Trophoblast cell (in vitro differentiated cells and primary cell): ENCODE data around the gene ZNF778.
A peak's percentile ranks its signal among the peaks of the same experiment; 100 is the strongest.

ENCODE experiments used
- DNase-seq, 2 donors: peaks; one replicate each; pipeline ENCODE4 v3.0.0-alpha.2; 2016
- H2AFZ ChIP-seq: 2 replicates; pipeline ENCODE4 v1.6.1; 2013; ENCODE audit warnings: low read length, moderate library complexity, mild to moderate bottlenecking; ENCODE audit not compliant: insufficient read depth, poor library complexity
- H2AK5ac ChIP-seq: 2 replicates; pipeline ENCODE4 v1.6.1; 2013; ENCODE audit warnings: mild to moderate bottlenecking, low read length
- H2BK120ac ChIP-seq: 2 replicates; pipeline ENCODE4 v1.6.1; 2013; ENCODE audit warnings: low read length, mild to moderate bottlenecking, moderate library complexity; ENCODE audit not compliant: insufficient read depth, poor library complexity
- H2BK12ac ChIP-seq: 2 replicates; pipeline ENCODE4 v1.6.1; 2013; ENCODE audit warnings: mild to moderate bottlenecking, low read length, moderate library complexity
- H2BK5ac ChIP-seq: 2 replicates; pipeline ENCODE4 v1.6.1; 2013; ENCODE audit warnings: low read length, low read depth, moderate library complexity, mild to moderate bottlenecking; ENCODE audit not compliant: poor library complexity
- H3K14ac ChIP-seq: 2 replicates; pipeline ENCODE4 v1.6.1; 2013; ENCODE audit warnings: mild to moderate bottlenecking, low read length
- H3K18ac ChIP-seq: 2 replicates; pipeline ENCODE4 v1.6.1; 2013; ENCODE audit warnings: mild to moderate bottlenecking, low read length
- H3K23ac ChIP-seq: 2 replicates; pipeline ENCODE4 v1.6.1; 2013; ENCODE audit warnings: low read length
- H3K27ac ChIP-seq: 2 replicates; pipeline ENCODE4 v1.5.1; 2013; ENCODE audit warnings: low read depth, mild to moderate bottlenecking, inconsistent platforms, low read length, moderate library complexity
- H3K27me3 ChIP-seq: 2 replicates; pipeline ENCODE4 v1.6.1; 2013; ENCODE audit warnings: inconsistent platforms, mild to moderate bottlenecking, low read length, moderate library complexity; ENCODE audit not compliant: insufficient read depth
- H3K36me3 ChIP-seq, 2 experiments: 1 replicate in 1 of 2; 2 replicates in 1 of 2; pipeline ENCODE4 v1.6.1; 2013; ENCODE audit warnings: low read length in 2 of 2, mild to moderate bottlenecking in 2 of 2, moderate library complexity in 1 of 2; ENCODE audit not compliant: insufficient read depth in 2 of 2, control insufficient read depth in 1 of 2
- H3K4ac ChIP-seq: 2 replicates; pipeline ENCODE4 v1.6.1; 2013; ENCODE audit warnings: low read depth, mild to moderate bottlenecking, low read length, moderate library complexity
- H3K4me1 ChIP-seq, 2 experiments: 1 replicate in 1 of 2; 2 replicates in 1 of 2; pipeline ENCODE4 v1.6.1; 2013; ENCODE audit warnings: low read length in 2 of 2, mild to moderate bottlenecking in 2 of 2, moderate library complexity in 1 of 2; ENCODE audit not compliant: insufficient read depth in 2 of 2, control insufficient read depth in 1 of 2
- H3K4me2 ChIP-seq: 2 replicates; pipeline ENCODE4 v1.6.1; 2013; ENCODE audit warnings: inconsistent platforms, mild to moderate bottlenecking, low read length, moderate library complexity
- H3K4me3 ChIP-seq: 2 replicates; pipeline ENCODE4 v1.5.1; 2013; ENCODE audit warnings: mild to moderate bottlenecking, low read depth, low read length, inconsistent platforms
- H3K79me1 ChIP-seq: one replicate; pipeline ENCODE4 v1.6.1; 2013; ENCODE audit warnings: low read length
- H3K79me2 ChIP-seq: 2 replicates; pipeline ENCODE4 v1.6.1; 2013; ENCODE audit warnings: low read length, mild to moderate bottlenecking; ENCODE audit not compliant: control insufficient read depth, insufficient read depth, poor library complexity
- H3K9ac ChIP-seq: 2 replicates; pipeline ENCODE4 v1.6.1; 2013; ENCODE audit warnings: mild to moderate bottlenecking, low read length
- H3K9me3 ChIP-seq: 2 replicates; pipeline ENCODE4 v1.6.1; 2013; ENCODE audit warnings: low read depth, mild to moderate bottlenecking, control low read depth, inconsistent platforms, low read length; ENCODE audit not compliant: insufficient read depth
- H4K12ac ChIP-seq: 2 replicates; pipeline ENCODE4 v1.6.1; 2013; ENCODE audit warnings: low read depth, mild to moderate bottlenecking, low read length, moderate library complexity
- H4K8ac ChIP-seq: 2 replicates; pipeline ENCODE4 v1.6.1; 2013; ENCODE audit warnings: low read depth, mild to moderate bottlenecking, low read length, moderate library complexity
- H4K91ac ChIP-seq: one replicate; pipeline ENCODE4 v1.6.1; 2013; ENCODE audit warnings: low read depth, mild to moderate bottlenecking, low read length, moderate library complexity
- WGBS: extraction: QIAGEN DNeasy Blood & Tissue Kit; methylation state at CpG from one replicate; pipeline ENCODE4 v1.1.7; 2013; ENCODE audit warnings: missing lambda C conversion rate; ENCODE audit not compliant: insufficient read length, insufficient coverage; ENCODE audit errors: extremely low coverage; 5-methylcytosine and 5-hydroxymethylcytosine counted together

Gene ZNF778

GRCh38 chr16:89197633-89198416 is 19.7 kb upstream of the ZNF778 start:
- Histone ChIP-seq H2AFZ (no peak overlapping the region), H3K79me2 (no peaks in the 10 kb centered on the region), H3K14ac (no peak overlapping the region), H3K36me3 (no peaks in the 10 kb centered on the region), H3K4ac (no peak overlapping the region), H3K4me1 (peaks cover 8 to 9% of the 10 kb centered on the region in 2 experiments), H3K9me3 (peaks cover 7% of the 10 kb centered on the region), H3K79me1 (no peaks in the 10 kb centered on the region), H3K4me3 (no peak overlapping the region), H2AK5ac (no peak overlapping the region), H2BK12ac (no peak overlapping the region), H2BK120ac (no peak overlapping the region), H3K4me2 (no peak overlapping the region), H3K27me3 (peaks cover 22% of the 10 kb centered on the region), H4K12ac (no peak overlapping the region), H3K27ac (no peak overlapping the region), H2BK5ac (no peak overlapping the region), H3K18ac (no peak overlapping the region), H4K91ac (no peak overlapping the region), H4K8ac (no peak overlapping the region), H3K23ac (no peak overlapping the region), H3K9ac (no peak overlapping the region)
- no CpG with 5 or more reads among the region's 26 CpGs for WGBS
- DNase-seq: no peak

- Histone ChIP-seq H3K36me3 (no peaks in the 10 kb centered on the region), H3K4me2 (no peak overlapping the region), H4K12ac (no peak overlapping the region), H3K4me3 (no peak overlapping the region), H3K4ac (no peak overlapping the region), H2AFZ (no peak overlapping the region), H3K4me1 (peaks cover 8 to 9% of the 10 kb centered on the region in 2 experiments), H3K23ac (no peak overlapping the region), H3K27me3 (peaks cover 26% of the 10 kb centered on the region), H2BK120ac (no peak overlapping the region), H2BK5ac (no peak overlapping the region), H3K27ac (no peak overlapping the region), H2AK5ac (no peak overlapping the region), H3K79me2 (no peaks in the 10 kb centered on the region), H2BK12ac (no peak overlapping the region), H3K18ac (no peak overlapping the region), H3K14ac (no peak overlapping the region), H3K9me3 (peaks cover 7% of the 10 kb centered on the region), H3K79me1 (no peaks in the 10 kb centered on the region), H4K8ac (no peak overlapping the region), H3K9ac (no peak overlapping the region), H4K91ac (no peak overlapping the region)
- no peak for DNase-seq
- WGBS: no CpG with 5 or more reads among the region's 28 CpGs
These were observed 18.9 kb upstream of the ZNF778 start for GRCh38 chr16:89198417-89199240.

- Histone ChIP-seq H4K91ac (no peak overlapping the region), H2AFZ (no peak overlapping the region), H2BK5ac (no peak overlapping the region), H3K9ac (no peak overlapping the region), H3K4me3 (no peak overlapping the region), H3K14ac (no peak overlapping the region), H3K23ac (no peak overlapping the region), H3K27ac (no peak overlapping the region), H2BK12ac (no peak overlapping the region), H3K9me3 (peaks cover 7% of the 10 kb centered on the region), H3K36me3 (no peaks in the 10 kb centered on the region), H2BK120ac (no peak overlapping the region), H4K12ac (no peak overlapping the region), H3K27me3 (peaks cover 26% of the 10 kb centered on the region), H3K4me1 (peaks cover 8 to 9% of the 10 kb centered on the region in 2 experiments), H3K4me2 (no peak overlapping the region), H3K18ac (no peak overlapping the region), H4K8ac (no peak overlapping the region), H3K79me1 (no peaks in the 10 kb centered on the region), H2AK5ac (no peak overlapping the region), H3K79me2 (no peaks in the 10 kb centered on the region), H3K4ac (no peak overlapping the region)
- no peak for DNase-seq
- no CpG with 5 or more reads among the region's 22 CpGs for WGBS
These were observed 18.0 kb upstream of the ZNF778 start for GRCh38 chr16:89199241-89200123.

GRCh38 chr16:89200124-89200849 is 17.2 kb upstream of the ZNF778 start, which contains the start of gene SLC22A31:
Gene SLC22A31 (minus strand): TSS chr16:89200537. CDS start chr16:89200501, 36 bp downstream.
- Histone ChIP-seq H2BK120ac (no peak within 1 kb of the TSS), H3K18ac (no peak within 1 kb of the TSS), H2AK5ac (no peak within 1 kb of the TSS), H2BK5ac (no peak within 1 kb of the TSS), H3K9me3 (peaks cover 7% of the 10 kb centered on the region), H3K27ac (no peak within 1 kb of the TSS), H2BK12ac (no peak within 1 kb of the TSS), H3K36me3 (no peaks in the 10 kb centered on the region), H3K4me1 (peaks cover 8 to 9% of the 10 kb centered on the region in 2 experiments), H3K14ac (no peak within 1 kb of the TSS), H3K4ac (no peak within 1 kb of the TSS), H3K9ac (no peak within 1 kb of the TSS), H3K4me3 (peak within 1 kb of the TSS; percentile 2), H3K27me3 (peaks cover 26% of the 10 kb centered on the region), H4K12ac (no peak within 1 kb of the TSS), H4K8ac (no peak within 1 kb of the TSS), H3K79me2 (no peaks in the 10 kb centered on the region), H2AFZ (no peak within 1 kb of the TSS), H3K23ac (no peak within 1 kb of the TSS), H3K4me2 (peak within 1 kb of the TSS; percentile 72), H4K91ac (no peak within 1 kb of the TSS), H3K79me1 (no peaks in the 10 kb centered on the region)
- no peak for DNase-seq
- WGBS: no CpG with 5 or more reads among the region's 28 CpGs
